BLaER1 treated with 17β-estradiol and CSF1 and Interleukin-3, amounts not matched to agents 10 nM and 100 nM (cell line): ENCODE measurements around the gene SLC30A10.
"Not testable (repeated sequence)": the region's sequence is repeated elsewhere in the genome, so short reads cannot be mapped to it uniquely, and the experiment has no call there.

Experiments used
- H3K27ac ChIP-seq, 11 experiments: shearing (Covaris generic); formaldehyde crosslinking; 2 replicates each; pipeline ENCODE4 v1.8.1; 2022
- H3K27me3 ChIP-seq, 11 experiments: shearing (Covaris generic); formaldehyde crosslinking; 2 replicates each; pipeline ENCODE4 v1.8.1; 2022
- H3K36me3 ChIP-seq, 11 experiments: shearing (Covaris generic); formaldehyde crosslinking; 2 replicates each; pipeline ENCODE4 v1.8.1; 2022
- H3K4me1 ChIP-seq, 10 experiments: shearing (Covaris generic); formaldehyde crosslinking; 2 replicates each; pipeline ENCODE4 v1.8.1; 2022
- H3K4me2 ChIP-seq, 11 experiments: shearing (Covaris generic); formaldehyde crosslinking; 2 replicates each; pipeline ENCODE4 v1.8.1; 2022
- H3K4me3 ChIP-seq, 10 experiments: shearing (Covaris generic); formaldehyde crosslinking; 2 replicates each; pipeline ENCODE4 v1.8.1; 2022
- H3K9ac ChIP-seq, 11 experiments: shearing (Covaris generic); formaldehyde crosslinking; 2 replicates each; pipeline ENCODE4 v1.8.1; 2022
- H3K9me3 ChIP-seq, 11 experiments: shearing (Covaris generic); formaldehyde crosslinking; replicated peaks in 1 of 11; 2 replicates each; pipeline ENCODE4 v1.8.1; 2022
- H4K20me1 ChIP-seq, 11 experiments: shearing (Covaris generic); formaldehyde crosslinking; 2 replicates each; pipeline ENCODE4 v1.8.1; 2022
- Cebpa-rat ChIP-seq, 11 experiments: shearing (Covaris generic); IDR thresholded peaks; 2 replicates each; pipeline ENCODE4 v1.8.1; 2022

Gene SLC30A10

GRCh38 chr1:219882755-219883154 is 45.6 kb downstream of the SLC30A10 start:
- TF ChIP-seq Cebpa-rat (IDR thresholded peaks at IDR 0.05) = no peak
- Histone ChIP-seq H3K27ac (no peak overlapping the region), H3K36me3 (no peaks in the 10 kb centered on the region), H3K27me3 (no peaks in the 10 kb centered on the region), H3K9me3 (no peaks in the 10 kb centered on the region), H3K4me1 (peaks cover 0 to 8% (median 0%) of the 10 kb centered on the region in 10 experiments; a peak in 2 of 20 replicates), H4K20me1 (no peaks in the 10 kb centered on the region), H3K9ac (no peak overlapping the region), H3K4me3 (no peak overlapping the region), H3K4me2 (no peak overlapping the region)

DNA sequence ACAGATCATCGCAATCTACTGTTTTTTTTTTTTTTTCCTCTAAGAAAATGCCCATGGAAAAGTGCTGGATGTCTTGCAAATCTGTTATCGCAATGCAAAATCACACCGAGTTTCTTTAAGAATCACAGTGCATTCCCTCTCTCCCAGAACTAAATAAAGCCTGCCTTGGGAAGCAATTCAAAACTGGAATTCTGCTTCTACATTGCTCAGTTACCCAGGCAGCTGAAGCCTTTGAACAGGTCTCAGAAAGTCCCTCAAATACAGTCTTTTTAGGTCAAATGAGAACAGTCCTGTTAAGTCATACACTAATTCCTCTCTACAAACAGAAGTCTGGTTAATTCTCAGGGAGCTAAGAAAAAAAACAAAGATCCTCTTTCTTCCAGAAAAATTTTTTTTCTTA is 46.3 kb downstream of the SLC30A10 start:
- Histone ChIP-seq H4K20me1 (no peaks in the 10 kb centered on the region), H3K4me1 (peaks cover 0 to 8% (median 0%) of the 10 kb centered on the region in 10 experiments; a peak in 2 of 20 replicates), H3K9ac (no peak overlapping the region), H3K27me3 (no peaks in the 10 kb centered on the region), H3K9me3 (no peaks in the 10 kb centered on the region), H3K36me3 (no peaks in the 10 kb centered on the region), H3K4me3 (no peak overlapping the region), H3K27ac (no peak overlapping the region), H3K4me2 (no peak overlapping the region)
- no peak for TF ChIP-seq Cebpa-rat (IDR thresholded peaks at IDR 0.05)

DNA sequence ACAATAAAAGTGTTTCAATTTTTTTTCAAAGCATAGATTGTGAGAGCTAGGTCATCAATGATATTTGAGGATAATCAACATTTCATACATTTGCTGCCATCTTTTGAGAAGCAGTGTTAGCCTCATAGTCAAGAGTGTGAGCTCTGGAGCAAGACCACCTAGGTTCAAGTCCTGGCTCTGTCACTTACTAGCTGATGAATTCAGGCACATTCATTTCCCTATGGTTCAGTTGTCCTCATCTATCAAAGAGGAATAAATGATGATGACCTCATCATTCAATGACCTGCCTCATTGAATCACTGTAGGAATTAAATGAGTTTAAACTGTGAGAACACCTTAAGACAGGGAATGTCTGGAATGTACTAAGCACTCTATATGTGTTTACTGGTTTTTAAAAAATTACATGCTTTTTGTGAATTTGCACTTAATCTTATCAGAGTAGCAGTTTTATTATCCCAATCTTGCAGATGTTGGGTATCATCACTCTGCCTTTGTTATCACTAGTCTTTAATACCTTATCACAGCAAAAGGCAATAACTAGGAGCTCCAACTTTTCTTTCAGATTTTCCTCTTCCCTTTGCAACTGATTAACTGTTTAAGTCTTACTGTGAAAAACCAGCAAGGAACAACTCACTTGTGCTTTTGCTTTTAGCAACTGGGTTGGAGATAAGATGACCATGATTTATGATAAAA is 47.4 kb downstream of the SLC30A10 start:
- Histone ChIP-seq H3K4me3 (no peak overlapping the region), H3K27ac (no peak overlapping the region), H3K4me2 (no peak overlapping the region), H3K9ac (no peak overlapping the region), H3K27me3 (no peaks in the 10 kb centered on the region), H4K20me1 (no peaks in the 10 kb centered on the region), H3K9me3 (no peaks in the 10 kb centered on the region), H3K36me3 (no peaks in the 10 kb centered on the region), H3K4me1 (peaks cover 0 to 8% (median 0%) of the 10 kb centered on the region in 10 experiments; a peak in 2 of 20 replicates)
- no peak for TF ChIP-seq Cebpa-rat (IDR thresholded peaks at IDR 0.05)

DNA sequence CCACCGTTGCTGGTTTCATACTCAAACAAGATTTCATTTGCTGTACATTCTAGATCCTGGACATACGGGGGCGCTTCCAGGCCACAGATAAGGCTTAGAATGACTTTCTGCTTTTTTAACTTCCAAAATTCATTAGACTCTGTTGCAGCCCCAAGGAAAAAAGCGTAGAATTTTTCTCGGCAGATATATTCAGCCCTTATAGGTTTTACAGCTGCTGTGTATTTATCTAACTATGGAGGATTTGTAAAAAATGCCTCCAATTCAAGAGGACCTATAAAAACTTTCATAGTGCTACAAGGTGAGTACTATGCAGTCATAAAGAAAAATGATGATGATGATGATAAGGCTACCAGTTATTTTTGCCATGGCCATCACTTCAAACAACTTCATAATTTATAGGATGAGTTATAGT is 51.6 kb downstream of the SLC30A10 start:
- no peaks in the 10 kb centered on the region for H3K9me3 ChIP-seq
- no peak overlapping the region for H3K4me3 ChIP-seq
- H4K20me1 ChIP-seq = no peaks in the 10 kb centered on the region
- no peak for TF ChIP-seq Cebpa-rat (IDR thresholded peaks at IDR 0.05)
- no peaks in the 10 kb centered on the region for H3K36me3 ChIP-seq
- no peak overlapping the region for H3K9ac ChIP-seq
- no peak overlapping the region for H3K27ac ChIP-seq
- no peak overlapping the region for H3K4me2 ChIP-seq
- H3K4me1 ChIP-seq = no peaks in the 10 kb centered on the region
- H3K27me3 ChIP-seq = no peaks in the 10 kb centered on the region

DNA sequence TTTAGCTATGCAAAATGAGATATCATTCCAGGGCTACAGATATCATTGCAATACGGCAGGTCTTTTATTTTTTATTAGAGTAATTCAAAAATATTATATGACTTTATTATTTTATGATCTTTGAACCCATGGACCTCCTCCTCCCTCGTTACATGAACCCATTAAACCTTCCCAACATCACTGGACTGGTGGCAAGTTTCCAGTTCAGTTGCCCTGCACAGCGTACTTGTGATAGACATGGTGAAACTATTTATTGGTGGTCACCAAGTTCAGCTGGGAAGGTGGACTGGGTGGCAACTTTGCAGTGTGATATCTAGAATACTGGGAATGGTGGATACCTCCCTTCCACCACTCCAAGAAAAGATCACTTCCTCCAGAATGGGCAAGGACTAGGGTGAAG is 52.5 kb downstream of the SLC30A10 start:
- no peak overlapping the region for H3K27ac ChIP-seq
- no peak overlapping the region for H3K4me2 ChIP-seq
- no peaks in the 10 kb centered on the region for H4K20me1 ChIP-seq
- H3K9ac ChIP-seq = no peak overlapping the region
- H3K9me3 ChIP-seq = no peaks in the 10 kb centered on the region
- no peak overlapping the region for H3K4me3 ChIP-seq
- H3K27me3 ChIP-seq = no peaks in the 10 kb centered on the region
- H3K4me1 ChIP-seq = no peaks in the 10 kb centered on the region
- H3K36me3 ChIP-seq = no peaks in the 10 kb centered on the region
- TF ChIP-seq Cebpa-rat (IDR thresholded peaks at IDR 0.05) = no peak

- not testable (repeated sequence) for H3K4me2 ChIP-seq, H3K4me3 ChIP-seq, H3K36me3 ChIP-seq, H3K27ac ChIP-seq, H3K27me3 ChIP-seq, H4K20me1 ChIP-seq, H3K4me1 ChIP-seq, H3K9me3 ChIP-seq, H3K9ac ChIP-seq
These were observed 55.8 kb downstream of the SLC30A10 start for GRCh38 chr1:219872538-219872937.

- Histone ChIP-seq H3K27ac (no peak overlapping the region), H3K36me3 (no peaks in the 10 kb centered on the region), H3K9me3 (no peaks in the 10 kb centered on the region), H3K4me3 (no peak overlapping the region), H3K27me3 (no peaks in the 10 kb centered on the region), H3K4me1 (no peaks in the 10 kb centered on the region), H3K9ac (no peak overlapping the region), H4K20me1 (no peaks in the 10 kb centered on the region), H3K4me2 (no peak overlapping the region)
- TF ChIP-seq Cebpa-rat (IDR thresholded peaks at IDR 0.05) = no peak
These were observed 56.8 kb downstream of the SLC30A10 start for GRCh38 chr1:219871427-219872057.

GRCh38 chr1:219868615-219869014 is 59.7 kb downstream of the SLC30A10 start:
- H3K9ac ChIP-seq, H3K4me3 ChIP-seq, H3K4me2 ChIP-seq, H3K4me1 ChIP-seq, H3K27ac ChIP-seq, H4K20me1 ChIP-seq, H3K36me3 ChIP-seq, H3K9me3 ChIP-seq, H3K27me3 ChIP-seq: not testable (repeated sequence)
